AG09309 (cell line): ENCODE results near the gene HPS5.
"Not testable (repeated sequence)": the region's sequence is repeated elsewhere in the genome, so short reads cannot be mapped to it uniquely, and the experiment has no call there.

ENCODE experiments used
- DNase-seq: peaks from one replicate; pipeline ENCODE4 v3.0.0-alpha.2; 2010; ENCODE audit warnings: low read depth
- H3K4me3 ChIP-seq: 2 replicates; pipeline ENCODE4 v1.5.1; 2011; ENCODE audit warnings: mild to moderate bottlenecking, low read depth, low read length, moderate library complexity; ENCODE audit not compliant: control insufficient read depth
- TF ChIP-seq, protein P1 (sequence below): IDR thresholded peaks from 2 replicates; pipeline ENCODE4 v1.5.1; 2011; ENCODE audit warnings: mild to moderate bottlenecking, low read depth, low read length, inconsistent platforms; ENCODE audit not compliant: insufficient read depth, control insufficient read depth; ENCODE audit errors: missing control alignments

Gene HPS5

DNA sequence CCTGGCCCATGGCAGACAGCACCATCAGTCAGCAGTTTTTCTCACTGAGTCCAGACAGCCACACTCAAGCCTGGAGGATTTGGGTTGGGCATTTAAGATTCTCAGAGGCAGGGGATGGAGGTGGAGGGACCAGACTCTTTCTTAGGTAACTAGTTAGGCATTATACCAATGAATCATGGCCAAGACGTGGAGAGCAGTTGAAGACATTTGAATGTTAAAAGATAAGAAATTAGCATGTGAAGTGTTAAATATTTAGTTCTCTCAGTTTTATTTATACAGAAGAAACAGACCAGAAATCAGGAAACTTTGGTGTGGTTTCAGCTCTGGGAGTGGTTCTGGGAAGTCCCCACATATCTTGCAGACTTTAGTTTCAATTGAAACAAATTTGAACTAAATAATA lies 10.4 kb upstream of the HPS5 start:
- H3K4me3 ChIP-seq = no peak overlapping the region
- no peak for DNase-seq
- TF ChIP-seq, protein P1, sequence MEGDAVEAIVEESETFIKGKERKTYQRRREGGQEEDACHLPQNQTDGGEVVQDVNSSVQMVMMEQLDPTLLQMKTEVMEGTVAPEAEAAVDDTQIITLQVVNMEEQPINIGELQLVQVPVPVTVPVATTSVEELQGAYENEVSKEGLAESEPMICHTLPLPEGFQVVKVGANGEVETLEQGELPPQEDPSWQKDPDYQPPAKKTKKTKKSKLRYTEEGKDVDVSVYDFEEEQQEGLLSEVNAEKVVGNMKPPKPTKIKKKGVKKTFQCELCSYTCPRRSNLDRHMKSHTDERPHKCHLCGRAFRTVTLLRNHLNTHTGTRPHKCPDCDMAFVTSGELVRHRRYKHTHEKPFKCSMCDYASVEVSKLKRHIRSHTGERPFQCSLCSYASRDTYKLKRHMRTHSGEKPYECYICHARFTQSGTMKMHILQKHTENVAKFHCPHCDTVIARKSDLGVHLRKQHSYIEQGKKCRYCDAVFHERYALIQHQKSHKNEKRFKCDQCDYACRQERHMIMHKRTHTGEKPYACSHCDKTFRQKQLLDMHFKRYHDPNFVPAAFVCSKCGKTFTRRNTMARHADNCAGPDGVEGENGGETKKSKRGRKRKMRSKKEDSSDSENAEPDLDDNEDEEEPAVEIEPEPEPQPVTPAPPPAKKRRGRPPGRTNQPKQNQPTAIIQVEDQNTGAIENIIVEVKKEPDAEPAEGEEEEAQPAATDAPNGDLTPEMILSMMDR = no peak

DNA sequence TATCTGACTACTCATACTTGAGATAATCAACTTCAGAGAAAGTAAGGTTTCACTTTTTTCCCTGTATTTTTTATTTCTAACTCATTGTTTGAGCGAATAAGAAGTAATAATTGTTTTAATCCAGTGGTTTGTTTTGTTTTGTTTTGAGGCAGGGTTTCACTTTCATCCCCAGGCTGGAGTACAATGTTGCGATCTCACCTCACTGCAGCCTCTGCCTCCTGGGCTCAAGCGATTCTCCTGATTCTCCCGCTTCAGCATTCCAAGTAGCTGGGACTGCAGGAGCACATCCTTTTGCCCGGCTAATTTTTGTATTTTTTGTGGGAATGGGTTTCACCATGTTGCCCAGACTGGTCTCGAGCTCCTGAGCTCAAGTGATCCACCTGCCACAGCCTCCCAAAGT lies 9.0 kb upstream of the HPS5 start:
- no peak overlapping the region for H3K4me3 ChIP-seq
- DNase-seq = no peak
- TF ChIP-seq, protein P1 = no peak

DNA sequence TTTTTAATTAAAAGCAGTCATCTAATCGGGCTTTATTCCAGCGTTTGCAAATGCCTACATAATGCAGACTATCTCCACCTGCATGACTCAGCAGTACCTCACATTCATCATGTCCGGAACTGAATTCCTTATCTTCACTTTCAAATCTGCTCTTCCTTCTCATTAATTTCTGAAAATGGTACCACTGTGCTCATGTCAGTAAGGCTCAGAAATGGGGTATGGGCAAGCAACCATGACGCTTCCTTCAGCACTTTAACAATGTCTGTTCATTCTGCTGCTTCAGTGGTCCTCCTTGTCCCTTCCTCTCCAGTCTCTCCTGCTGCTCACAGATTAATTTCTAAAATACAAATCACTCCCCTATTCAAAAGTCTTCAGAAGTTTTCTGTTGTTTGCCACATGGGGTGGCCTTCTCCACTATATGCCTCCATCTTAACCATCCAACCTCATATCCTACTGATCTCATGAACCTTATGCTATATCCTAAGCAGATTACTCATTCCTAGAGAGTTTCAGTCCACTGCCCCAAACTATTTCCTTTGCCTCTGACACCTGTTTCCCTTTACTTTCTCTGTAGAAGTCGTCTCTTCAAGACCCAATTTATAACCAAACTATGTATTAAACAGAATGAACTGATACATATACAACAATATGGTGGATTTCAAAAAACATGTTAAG lies 7.4 kb upstream of the HPS5 start:
- DNase-seq = no peak
- TF ChIP-seq, protein P1 = no peak
- no peak overlapping the region for H3K4me3 ChIP-seq

DNA sequence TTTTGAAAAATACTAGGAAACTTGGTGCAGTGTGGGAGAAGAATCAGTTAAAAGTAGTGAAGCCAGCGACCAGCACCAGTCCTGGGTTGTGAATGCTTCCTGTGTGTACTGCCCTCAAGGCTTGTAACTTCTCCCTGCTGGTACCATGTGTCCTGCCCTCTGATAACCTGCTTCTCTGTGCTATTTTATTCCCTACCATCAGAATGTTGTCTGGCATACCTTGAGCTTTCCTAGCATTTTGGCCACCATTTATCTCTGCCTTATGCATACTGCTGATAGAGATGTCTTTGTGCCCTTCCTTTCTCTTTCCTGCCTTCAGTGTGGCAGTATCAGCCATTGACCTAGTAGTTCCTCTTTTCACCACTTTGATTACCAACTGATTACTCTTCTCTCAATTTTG lies 2.4 kb upstream of the HPS5 start:
- DNase-seq = no peak
- TF ChIP-seq, protein P1 = no peak
- H3K4me3 ChIP-seq = no peak overlapping the region

DNA sequence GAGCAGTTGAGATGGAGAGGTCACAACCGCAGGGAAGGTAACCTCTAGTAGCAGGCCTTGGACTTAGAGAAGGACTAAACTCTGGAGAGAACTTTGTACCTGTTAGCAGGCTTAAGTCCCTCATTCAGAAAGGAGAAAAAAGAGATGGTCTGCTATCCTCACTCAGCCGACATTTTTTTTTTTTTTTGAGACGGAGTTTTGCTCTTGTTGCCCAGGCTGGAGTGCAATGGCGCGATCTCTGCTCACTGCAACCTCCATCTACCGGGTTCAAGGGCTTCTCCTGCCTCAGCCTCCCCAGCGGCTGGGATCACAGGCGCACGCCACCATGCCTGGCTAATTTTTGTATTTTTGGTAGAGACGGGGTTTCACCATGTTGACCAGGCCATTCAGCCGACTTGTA lies 1.9 kb upstream of the HPS5 start:
- not testable (repeated sequence) for H3K4me3 ChIP-seq

DNA sequence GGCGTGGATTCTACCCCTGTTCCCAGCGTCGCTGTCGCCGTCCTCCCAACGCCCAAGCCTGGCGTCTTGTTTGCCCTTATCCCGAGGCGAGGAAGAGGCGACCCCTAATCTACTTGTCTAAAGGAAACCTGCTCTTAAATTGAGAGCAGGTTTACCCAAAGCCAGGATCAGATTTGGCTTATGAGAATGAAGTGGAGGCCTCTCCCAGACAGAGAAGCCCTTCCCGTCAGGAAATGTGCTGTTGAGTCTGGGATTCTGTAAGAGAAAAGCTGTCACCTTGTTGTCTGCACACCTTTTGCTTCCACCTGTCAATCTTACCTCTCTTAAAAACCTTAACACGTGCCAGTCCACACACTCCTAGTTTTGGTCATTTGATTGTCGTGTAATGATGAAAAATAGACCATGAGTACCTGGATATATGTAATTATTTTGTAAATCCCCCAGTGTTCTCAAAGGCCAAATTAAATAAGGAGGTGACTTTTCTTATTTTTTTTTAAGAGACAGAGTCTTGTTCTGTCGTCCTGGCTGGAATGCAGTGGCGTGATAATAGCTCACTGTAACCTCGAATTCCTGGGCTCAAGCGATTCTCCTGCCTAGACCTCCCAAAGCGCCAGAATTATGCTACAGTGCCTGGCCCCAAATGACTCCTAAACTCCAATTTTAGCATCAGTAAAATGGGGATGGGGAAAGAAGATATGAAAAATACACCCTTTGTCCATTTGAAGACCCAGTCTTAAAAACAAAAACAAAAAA lies 1.1 kb upstream of the HPS5 start:
- TF ChIP-seq, protein P1 = no peak
- no peak for DNase-seq
- H3K4me3 ChIP-seq = peak overlapping the region; percentile 86

More for the DNA sequence above, 1.9 kb upstream of the HPS5 start:
- not testable (repeated sequence) for DNase-seq

DNA sequence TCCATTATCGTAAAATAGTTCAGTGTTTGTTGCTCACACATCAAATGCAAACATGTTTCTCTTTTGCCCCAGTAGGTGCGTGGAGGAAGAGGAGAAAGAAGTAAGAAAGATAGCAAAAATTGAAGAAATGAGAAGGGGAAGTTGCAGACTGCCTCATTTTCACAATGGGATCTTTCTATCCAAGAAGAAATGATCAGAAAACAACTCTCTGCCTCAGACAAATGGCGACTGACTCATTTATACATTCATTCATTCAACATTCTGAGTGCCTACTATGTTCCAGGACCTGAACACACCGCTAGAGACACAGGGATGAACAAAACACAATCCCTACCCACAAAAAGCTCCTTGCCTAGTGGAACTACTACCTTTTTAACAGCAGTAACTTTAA lies 367 bp downstream of the HPS5 start:
- H3K4me3 ChIP-seq = peak overlapping the region; percentile 86
- no peak for DNase-seq
- TF ChIP-seq, protein P1 = no peak
